ENCODE measurements around the gene PALLD. TPM values are rescaled to one million over a fixed set of nuclear protein-coding genes. Genes with fewer than 3 reads are reported as not detected.

PALLD gene
- total and polyA plus RNA-seq, 2 of the 13 experiments (the other 11 are each of a cell fraction or from before 2014, with no cell fraction given), result 0.50 to 1.5 TPM

DNA sequence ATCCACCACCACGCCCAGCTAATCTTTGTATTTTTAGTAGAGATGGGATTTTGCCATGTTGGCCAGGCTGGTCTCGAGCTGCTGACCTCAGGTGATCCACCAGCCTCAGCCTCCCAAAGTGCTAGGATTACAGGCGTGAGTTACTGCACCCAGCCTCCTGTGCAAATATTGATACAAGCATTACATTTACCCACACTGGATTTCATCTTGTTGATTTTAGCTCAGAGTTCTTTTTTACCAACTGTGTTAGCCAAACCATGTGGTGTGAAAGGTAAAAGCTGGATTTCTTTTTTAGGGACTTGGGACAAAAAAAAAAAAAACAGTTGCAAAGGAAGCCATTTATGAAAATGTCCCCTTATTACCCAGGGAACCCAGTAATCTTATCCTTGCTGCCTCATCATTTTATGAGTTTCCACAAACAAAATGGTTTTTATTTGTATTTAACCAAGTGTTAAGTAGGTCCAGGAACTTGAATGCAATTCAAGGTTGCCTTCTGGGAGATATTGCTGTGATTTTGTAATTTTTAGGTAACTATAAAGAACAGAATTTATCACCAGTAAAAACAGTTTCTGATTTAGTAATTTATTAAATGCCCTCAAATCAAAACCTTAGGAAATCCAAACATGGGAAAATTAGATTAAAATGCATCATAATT, 202.5 kb downstream of the PALLD start (continued):
- TF ChIP-seq, protein P1, sequence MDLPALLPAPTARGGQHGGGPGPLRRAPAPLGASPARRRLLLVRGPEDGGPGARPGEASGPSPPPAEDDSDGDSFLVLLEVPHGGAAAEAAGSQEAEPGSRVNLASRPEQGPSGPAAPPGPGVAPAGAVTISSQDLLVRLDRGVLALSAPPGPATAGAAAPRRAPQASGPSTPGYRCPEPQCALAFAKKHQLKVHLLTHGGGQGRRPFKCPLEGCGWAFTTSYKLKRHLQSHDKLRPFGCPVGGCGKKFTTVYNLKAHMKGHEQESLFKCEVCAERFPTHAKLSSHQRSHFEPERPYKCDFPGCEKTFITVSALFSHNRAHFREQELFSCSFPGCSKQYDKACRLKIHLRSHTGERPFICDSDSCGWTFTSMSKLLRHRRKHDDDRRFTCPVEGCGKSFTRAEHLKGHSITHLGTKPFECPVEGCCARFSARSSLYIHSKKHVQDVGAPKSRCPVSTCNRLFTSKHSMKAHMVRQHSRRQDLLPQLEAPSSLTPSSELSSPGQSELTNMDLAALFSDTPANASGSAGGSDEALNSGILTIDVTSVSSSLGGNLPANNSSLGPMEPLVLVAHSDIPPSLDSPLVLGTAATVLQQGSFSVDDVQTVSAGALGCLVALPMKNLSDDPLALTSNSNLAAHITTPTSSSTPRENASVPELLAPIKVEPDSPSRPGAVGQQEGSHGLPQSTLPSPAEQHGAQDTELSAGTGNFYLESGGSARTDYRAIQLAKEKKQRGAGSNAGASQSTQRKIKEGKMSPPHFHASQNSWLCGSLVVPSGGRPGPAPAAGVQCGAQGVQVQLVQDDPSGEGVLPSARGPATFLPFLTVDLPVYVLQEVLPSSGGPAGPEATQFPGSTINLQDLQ (CRISPR knock-in tag; IDR thresholded peaks at IDR 0.05), result no peak
- TF ChIP-seq SRSF9 (IDR thresholded peaks at IDR 0.05; ENCODE audit: borderline replicate concordance, insufficient read depth, low read depth, low read length, poor library complexity, severe bottlenecking) (no peak), ZNF780A (CRISPR knock-in tag; IDR thresholded peaks at IDR 0.05) (no peak), EZH2 (conservative IDR thresholded peaks at IDR 0.05; ENCODE audit: low read depth, low read length) (no peak), ZNF615 (CRISPR knock-in tag; IDR thresholded peaks at IDR 0.05; ENCODE audit: borderline replicate concordance) (no peak), FOSL2 (CRISPR knock-in tag; IDR thresholded peaks at IDR 0.05) (no peak), ZNF569 (CRISPR knock-in tag; IDR thresholded peaks at IDR 0.05; ENCODE audit: borderline replicate concordance) (no peak), FOXC1 (CRISPR knock-in tag; IDR thresholded peaks at IDR 0.05; ENCODE audit: borderline replicate concordance) (no peak), ZNF225 (CRISPR knock-in tag; IDR thresholded peaks at IDR 0.05) (no peak), ZNF263 (CRISPR knock-in tag; IDR thresholded peaks at IDR 0.05) (no peak), GPBP1L1 (CRISPR knock-in tag; IDR thresholded peaks at IDR 0.05) (no peak), KLF12 (CRISPR knock-in tag; IDR thresholded peaks at IDR 0.05; ENCODE audit: borderline replicate concordance) (no peak), ZNF276 (CRISPR knock-in tag; IDR thresholded peaks at IDR 0.05; ENCODE audit: low read depth) (no peak)
- TF ChIP-seq, protein P2, sequence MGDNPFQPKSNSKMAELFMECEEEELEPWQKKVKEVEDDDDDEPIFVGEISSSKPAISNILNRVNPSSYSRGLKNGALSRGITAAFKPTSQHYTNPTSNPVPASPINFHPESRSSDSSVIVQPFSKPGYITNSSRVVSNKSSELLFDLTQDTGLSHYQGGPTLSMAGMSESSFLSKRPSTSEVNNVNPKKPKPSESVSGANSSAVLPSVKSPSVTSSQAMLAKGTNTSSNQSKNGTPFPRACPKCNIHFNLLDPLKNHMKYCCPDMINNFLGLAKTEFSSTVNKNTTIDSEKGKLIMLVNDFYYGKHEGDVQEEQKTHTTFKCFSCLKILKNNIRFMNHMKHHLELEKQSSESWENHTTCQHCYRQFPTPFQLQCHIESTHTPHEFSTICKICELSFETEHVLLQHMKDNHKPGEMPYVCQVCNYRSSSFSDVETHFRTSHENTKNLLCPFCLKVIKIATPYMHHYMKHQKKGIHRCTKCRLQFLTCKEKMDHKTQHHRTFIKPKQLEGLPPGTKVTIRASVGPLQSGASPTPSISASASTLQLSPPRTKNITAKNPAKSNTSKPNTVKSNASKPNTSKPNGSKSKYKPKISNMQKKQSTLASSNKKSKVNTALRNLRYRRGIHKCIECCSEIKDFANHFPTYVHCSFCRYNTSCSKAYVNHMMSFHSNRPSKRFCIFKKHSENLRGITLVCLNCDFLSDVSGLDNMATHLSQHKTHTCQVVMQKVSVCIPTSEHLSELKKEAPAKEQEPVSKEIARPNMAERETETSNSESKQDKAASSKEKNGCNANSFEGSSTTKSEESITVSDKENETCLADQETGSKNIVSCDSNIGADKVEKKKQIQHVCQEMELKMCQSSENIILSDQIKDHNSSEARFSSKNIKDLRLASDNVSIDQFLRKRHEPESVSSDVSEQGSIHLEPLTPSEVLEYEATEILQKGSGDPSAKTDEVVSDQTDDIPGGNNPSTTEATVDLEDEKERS (CRISPR knock-in tag; IDR thresholded peaks at IDR 0.05), result 0 out of 2 replicates have a peak, but pooled peaks have one; percentile 25
- TF ChIP-seq, protein P3, sequence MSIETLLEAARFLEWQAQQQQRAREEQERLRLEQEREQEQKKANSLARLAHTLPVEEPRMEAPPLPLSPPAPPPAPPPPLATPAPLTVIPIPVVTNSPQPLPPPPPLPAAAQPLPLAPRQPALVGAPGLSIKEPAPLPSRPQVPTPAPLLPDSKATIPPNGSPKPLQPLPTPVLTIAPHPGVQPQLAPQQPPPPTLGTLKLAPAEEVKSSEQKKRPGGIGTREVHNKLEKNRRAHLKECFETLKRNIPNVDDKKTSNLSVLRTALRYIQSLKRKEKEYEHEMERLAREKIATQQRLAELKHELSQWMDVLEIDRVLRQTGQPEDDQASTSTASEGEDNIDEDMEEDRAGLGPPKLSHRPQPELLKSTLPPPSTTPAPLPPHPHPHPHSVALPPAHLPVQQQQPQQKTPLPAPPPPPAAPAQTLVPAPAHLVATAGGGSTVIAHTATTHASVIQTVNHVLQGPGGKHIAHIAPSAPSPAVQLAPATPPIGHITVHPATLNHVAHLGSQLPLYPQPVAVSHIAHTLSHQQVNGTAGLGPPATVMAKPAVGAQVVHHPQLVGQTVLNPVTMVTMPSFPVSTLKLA (IDR thresholded peaks at IDR 0.05), result no peak
- TF ChIP-seq, protein P4, sequence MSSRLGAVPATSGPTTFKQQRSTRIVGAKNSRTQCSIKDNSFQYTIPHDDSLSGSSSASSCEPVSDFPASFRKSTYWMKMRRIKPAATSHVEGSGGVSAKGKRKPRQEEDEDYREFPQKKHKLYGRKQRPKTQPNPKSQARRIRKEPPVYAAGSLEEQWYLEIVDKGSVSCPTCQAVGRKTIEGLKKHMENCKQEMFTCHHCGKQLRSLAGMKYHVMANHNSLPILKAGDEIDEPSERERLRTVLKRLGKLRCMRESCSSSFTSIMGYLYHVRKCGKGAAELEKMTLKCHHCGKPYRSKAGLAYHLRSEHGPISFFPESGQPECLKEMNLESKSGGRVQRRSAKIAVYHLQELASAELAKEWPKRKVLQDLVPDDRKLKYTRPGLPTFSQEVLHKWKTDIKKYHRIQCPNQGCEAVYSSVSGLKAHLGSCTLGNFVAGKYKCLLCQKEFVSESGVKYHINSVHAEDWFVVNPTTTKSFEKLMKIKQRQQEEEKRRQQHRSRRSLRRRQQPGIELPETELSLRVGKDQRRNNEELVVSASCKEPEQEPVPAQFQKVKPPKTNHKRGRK (CRISPR knock-in tag; IDR thresholded peaks at IDR 0.05), result no peak
